HEK293 (cell line): ENCODE measurements around the gene USP3.
A peak's percentile ranks its signal among the peaks of the same experiment; 100 is the strongest.

Source experiments
- HOXC10 ChIP-seq: sonication (generic); formaldehyde crosslinking; IDR thresholded peaks from 2 replicates; pipeline ENCODE4 v1.8.1; 2023; ENCODE audit warnings: mild to moderate bottlenecking, missing genetic modification reagents
- KLF9 ChIP-seq: fragments of 450-650 bp; formaldehyde crosslinking; IDR thresholded peaks from 2 replicates; pipeline ENCODE4 v1.5.1; 2016; ENCODE audit warnings: missing biosample characterization, missing genetic modification characterization, low read depth
- SALL2 ChIP-seq: fragments of 450-650 bp; formaldehyde crosslinking; IDR thresholded peaks from 2 replicates; pipeline ENCODE4 v1.5.0; 2017; ENCODE audit warnings: missing biosample characterization, mild to moderate bottlenecking, missing genetic modification characterization, borderline replicate concordance
- SCRT1 ChIP-seq: fragments of 450-650 bp; formaldehyde crosslinking; IDR thresholded peaks from 2 replicates; pipeline ENCODE4 v1.5.1; 2016; ENCODE audit warnings: missing biosample characterization, missing genetic modification characterization, borderline replicate concordance
- SETDB1 ChIP-seq: IDR thresholded peaks from one replicate; pipeline ENCODE4 v1.6.1; 2017; ENCODE audit warnings: mild to moderate bottlenecking, low read length, moderate library complexity, mixed read lengths; ENCODE audit not compliant: insufficient read length
- TRIM28 ChIP-seq: IDR thresholded peaks from 2 replicates; pipeline ENCODE4 v1.6.1; 2011; ENCODE audit warnings: low read length, control low read depth, borderline replicate concordance
- ZBTB44 ChIP-seq: fragments of 450-650 bp; IDR thresholded peaks from 2 replicates; pipeline ENCODE4 v1.5.1; 2018; ENCODE audit warnings: missing biosample characterization, mild to moderate bottlenecking, missing genetic modification characterization
- ZFHX2 ChIP-seq: fragments of 450-650 bp; formaldehyde crosslinking; conservative IDR thresholded peaks from 2 replicates; pipeline ENCODE4 v1.5.1; 2016; ENCODE audit warnings: missing biosample characterization, missing genetic modification characterization
- ZNF19 ChIP-seq: fragments of 450-650 bp; formaldehyde crosslinking; IDR thresholded peaks from 2 replicates; pipeline ENCODE4; 2016; ENCODE audit warnings: missing biosample characterization, missing genetic modification characterization, low read depth
- ZNF2 ChIP-seq: fragments of 450-650 bp; formaldehyde crosslinking; IDR thresholded peaks from 2 replicates; pipeline ENCODE4 v1.5.1; 2016; ENCODE audit warnings: missing biosample characterization, missing genetic modification characterization
- ZNF202 ChIP-seq: fragments of 450-650 bp; formaldehyde crosslinking; IDR thresholded peaks from 2 replicates; pipeline ENCODE4 v1.5.1; 2016; ENCODE audit warnings: missing biosample characterization, missing genetic modification characterization, borderline replicate concordance
- ZNF239 ChIP-seq: fragments of 450-650 bp; formaldehyde crosslinking; IDR thresholded peaks from 2 replicates; pipeline ENCODE4 v1.5.1; 2016; ENCODE audit warnings: missing biosample characterization, missing genetic modification characterization
- ZNF280C ChIP-seq: fragments of 450-650 bp; formaldehyde crosslinking; IDR thresholded peaks from 2 replicates; pipeline ENCODE4 v1.5.1; 2016; ENCODE audit warnings: missing biosample characterization, missing genetic modification characterization
- ZNF324 ChIP-seq: fragments of 450-650 bp; formaldehyde crosslinking; IDR thresholded peaks from 2 replicates; pipeline ENCODE4 v1.5.1; 2016; ENCODE audit warnings: missing biosample characterization, missing genetic modification characterization
- ZNF449 ChIP-seq: fragments of 450-650 bp; formaldehyde crosslinking; IDR thresholded peaks from 2 replicates; pipeline ENCODE4 v1.5.1; 2017; ENCODE audit warnings: missing biosample characterization, mild to moderate bottlenecking, missing genetic modification characterization, moderate library complexity
- ZNF600 ChIP-seq: fragments of 450-650 bp; formaldehyde crosslinking; IDR thresholded peaks from 2 replicates; pipeline ENCODE4 v1.5.1; 2016; ENCODE audit warnings: missing biosample characterization, missing genetic modification characterization
- ZNF660 ChIP-seq: fragments of 450-650 bp; IDR thresholded peaks from 2 replicates; pipeline ENCODE4 v1.5.1; 2018; ENCODE audit warnings: missing biosample characterization, mild to moderate bottlenecking, missing genetic modification characterization
- ZNF747 ChIP-seq: fragments of 450-650 bp; formaldehyde crosslinking; IDR thresholded peaks from 2 replicates; pipeline ENCODE4 v1.5.1; 2016; ENCODE audit warnings: missing biosample characterization, missing genetic modification characterization
- ZNF76 ChIP-seq: fragments of 450-650 bp; formaldehyde crosslinking; IDR thresholded peaks from 2 replicates; pipeline ENCODE4; 2016; ENCODE audit warnings: low read depth, missing biosample characterization, missing genetic modification characterization, borderline replicate concordance
- ZSCAN30 ChIP-seq: fragments of 450-650 bp; IDR thresholded peaks from 2 replicates; pipeline ENCODE4 v1.5.1; 2018; ENCODE audit warnings: missing biosample characterization, mild to moderate bottlenecking, missing genetic modification characterization, moderate library complexity
- TF ChIP-seq, protein P1 (sequence below): fragments of 450-650 bp; formaldehyde crosslinking; IDR thresholded peaks from 2 replicates; pipeline ENCODE4 v1.5.1; 2016; ENCODE audit warnings: missing biosample characterization, missing genetic modification characterization
- TF ChIP-seq, protein P2 (sequence below): fragments of 450-650 bp; formaldehyde crosslinking; conservative IDR thresholded peaks from 2 replicates; pipeline ENCODE4 v1.5.1; 2016; ENCODE audit warnings: low read depth, missing biosample characterization, missing genetic modification characterization
- TF ChIP-seq, protein P3 (sequence below): fragments of 450-650 bp; IDR thresholded peaks from 2 replicates; pipeline ENCODE4 v1.5.1; 2018; ENCODE audit warnings: missing biosample characterization, missing genetic modification characterization
- TF ChIP-seq, protein P4 (sequence below): fragments of 450-650 bp; formaldehyde crosslinking; IDR thresholded peaks from 2 replicates; pipeline ENCODE4 v1.5.1; 2016; ENCODE audit warnings: missing biosample characterization, missing genetic modification characterization

The USP3 gene

GRCh38 chr15:63466378-63467192, 37.8 kb upstream of the USP3 start (continued):
- TF ChIP-seq ZNF747 (tag by site-specific recombination) (no peak), ZNF324 (tag by site-specific recombination) (no peak), KLF9 (tag by site-specific recombination) (no peak), SETDB1 (no peak), SCRT1 (no peak), SALL2 (no peak), ZNF449 (no peak), ZNF600 (tag by site-specific recombination) (peak; percentile 62), ZNF76 (tag by site-specific recombination) (no peak), ZBTB44 (tag by site-specific recombination) (no peak), HOXC10 (CRISPR knock-in tag) (no peak), ZFHX2 (tag by site-specific recombination) (peak; percentile 58), ZNF280C (tag by site-specific recombination) (no peak), ZNF202 (tag by site-specific recombination) (no peak), ZSCAN30 (tag by site-specific recombination) (no peak), TRIM28 (no peak), ZNF660 (tag by site-specific recombination) (no peak), ZNF2 (tag by site-specific recombination) (peak; percentile 37; the same call in 1 of the 2 replicates), ZNF239 (no peak), ZNF19 (tag by site-specific recombination) (no peak)
- TF ChIP-seq, protein P1, sequence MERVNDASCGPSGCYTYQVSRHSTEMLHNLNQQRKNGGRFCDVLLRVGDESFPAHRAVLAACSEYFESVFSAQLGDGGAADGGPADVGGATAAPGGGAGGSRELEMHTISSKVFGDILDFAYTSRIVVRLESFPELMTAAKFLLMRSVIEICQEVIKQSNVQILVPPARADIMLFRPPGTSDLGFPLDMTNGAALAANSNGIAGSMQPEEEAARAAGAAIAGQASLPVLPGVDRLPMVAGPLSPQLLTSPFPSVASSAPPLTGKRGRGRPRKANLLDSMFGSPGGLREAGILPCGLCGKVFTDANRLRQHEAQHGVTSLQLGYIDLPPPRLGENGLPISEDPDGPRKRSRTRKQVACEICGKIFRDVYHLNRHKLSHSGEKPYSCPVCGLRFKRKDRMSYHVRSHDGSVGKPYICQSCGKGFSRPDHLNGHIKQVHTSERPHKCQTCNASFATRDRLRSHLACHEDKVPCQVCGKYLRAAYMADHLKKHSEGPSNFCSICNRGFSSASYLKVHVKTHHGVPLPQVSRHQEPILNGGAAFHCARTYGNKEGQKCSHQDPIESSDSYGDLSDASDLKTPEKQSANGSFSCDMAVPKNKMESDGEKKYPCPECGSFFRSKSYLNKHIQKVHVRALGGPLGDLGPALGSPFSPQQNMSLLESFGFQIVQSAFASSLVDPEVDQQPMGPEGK (tag by site-specific recombination), result peak; percentile 66
- TF ChIP-seq, protein P2, sequence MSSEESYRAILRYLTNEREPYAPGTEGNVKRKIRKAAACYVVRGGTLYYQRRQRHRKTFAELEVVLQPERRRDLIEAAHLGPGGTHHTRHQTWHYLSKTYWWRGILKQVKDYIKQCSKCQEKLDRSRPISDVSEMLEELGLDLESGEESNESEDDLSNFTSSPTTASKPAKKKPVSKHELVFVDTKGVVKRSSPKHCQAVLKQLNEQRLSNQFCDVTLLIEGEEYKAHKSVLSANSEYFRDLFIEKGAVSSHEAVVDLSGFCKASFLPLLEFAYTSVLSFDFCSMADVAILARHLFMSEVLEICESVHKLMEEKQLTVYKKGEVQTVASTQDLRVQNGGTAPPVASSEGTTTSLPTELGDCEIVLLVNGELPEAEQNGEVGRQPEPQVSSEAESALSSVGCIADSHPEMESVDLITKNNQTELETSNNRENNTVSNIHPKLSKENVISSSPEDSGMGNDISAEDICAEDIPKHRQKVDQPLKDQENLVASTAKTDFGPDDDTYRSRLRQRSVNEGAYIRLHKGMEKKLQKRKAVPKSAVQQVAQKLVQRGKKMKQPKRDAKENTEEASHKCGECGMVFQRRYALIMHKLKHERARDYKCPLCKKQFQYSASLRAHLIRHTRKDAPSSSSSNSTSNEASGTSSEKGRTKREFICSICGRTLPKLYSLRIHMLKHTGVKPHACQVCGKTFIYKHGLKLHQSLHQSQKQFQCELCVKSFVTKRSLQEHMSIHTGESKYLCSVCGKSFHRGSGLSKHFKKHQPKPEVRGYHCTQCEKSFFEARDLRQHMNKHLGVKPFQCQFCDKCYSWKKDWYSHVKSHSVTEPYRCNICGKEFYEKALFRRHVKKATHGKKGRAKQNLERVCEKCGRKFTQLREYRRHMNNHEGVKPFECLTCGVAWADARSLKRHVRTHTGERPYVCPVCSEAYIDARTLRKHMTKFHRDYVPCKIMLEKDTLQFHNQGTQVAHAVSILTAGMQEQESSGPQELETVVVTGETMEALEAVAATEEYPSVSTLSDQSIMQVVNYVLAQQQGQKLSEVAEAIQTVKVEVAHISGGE (tag by site-specific recombination), result peak; percentile 58
- TF ChIP-seq, protein P3, sequence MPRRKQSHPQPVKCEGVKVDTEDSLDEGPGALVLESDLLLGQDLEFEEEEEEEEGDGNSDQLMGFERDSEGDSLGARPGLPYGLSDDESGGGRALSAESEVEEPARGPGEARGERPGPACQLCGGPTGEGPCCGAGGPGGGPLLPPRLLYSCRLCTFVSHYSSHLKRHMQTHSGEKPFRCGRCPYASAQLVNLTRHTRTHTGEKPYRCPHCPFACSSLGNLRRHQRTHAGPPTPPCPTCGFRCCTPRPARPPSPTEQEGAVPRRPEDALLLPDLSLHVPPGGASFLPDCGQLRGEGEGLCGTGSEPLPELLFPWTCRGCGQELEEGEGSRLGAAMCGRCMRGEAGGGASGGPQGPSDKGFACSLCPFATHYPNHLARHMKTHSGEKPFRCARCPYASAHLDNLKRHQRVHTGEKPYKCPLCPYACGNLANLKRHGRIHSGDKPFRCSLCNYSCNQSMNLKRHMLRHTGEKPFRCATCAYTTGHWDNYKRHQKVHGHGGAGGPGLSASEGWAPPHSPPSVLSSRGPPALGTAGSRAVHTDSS, result no peak
- TF ChIP-seq, protein P4, sequence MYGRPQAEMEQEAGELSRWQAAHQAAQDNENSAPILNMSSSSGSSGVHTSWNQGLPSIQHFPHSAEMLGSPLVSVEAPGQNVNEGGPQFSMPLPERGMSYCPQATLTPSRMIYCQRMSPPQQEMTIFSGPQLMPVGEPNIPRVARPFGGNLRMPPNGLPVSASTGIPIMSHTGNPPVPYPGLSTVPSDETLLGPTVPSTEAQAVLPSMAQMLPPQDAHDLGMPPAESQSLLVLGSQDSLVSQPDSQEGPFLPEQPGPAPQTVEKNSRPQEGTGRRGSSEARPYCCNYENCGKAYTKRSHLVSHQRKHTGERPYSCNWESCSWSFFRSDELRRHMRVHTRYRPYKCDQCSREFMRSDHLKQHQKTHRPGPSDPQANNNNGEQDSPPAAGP (tag by site-specific recombination), result peak; percentile 66; the same call in 1 of the 2 replicates
